IMR-90 (cell line): ENCODE results near the gene C1QL1. TPM values are rescaled to one million over a fixed set of nuclear protein-coding genes. Genes with fewer than 3 reads are reported as not detected.

Experiments
- ATAC-seq: fragments of 200-7000 bp; cut with Tn5 transposase; 2 replicates; pipeline ENCODE4 v1.9.1; 2020; ENCODE audit warnings: low read depth, mild to moderate bottlenecking, moderate library complexity
- BruUV-seq: library from RNA; stranded (reverse); fragments of 400-500 nt; replicated peaks from 2 replicates; lab custom pipeline; 2021; lab: Mats Ljungman, UMichigan
- CTCF ChIA-PET: fragments of 300-600 bp; formaldehyde crosslinking; extraction: SDS; loops from one replicate; lab custom pipeline; 2021; ENCODE audit warnings: antibody characterized with exemption; lab: Yijun Ruan, JAX
- POLR2A ChIA-PET: fragments of 300-600 bp; sonication (Branson Sonifier 250); formaldehyde crosslinking; loops from one replicate; lab custom pipeline; 2022; ENCODE audit warnings: antibody characterized with exemption; ENCODE audit not compliant: unreplicated experiment; lab: Charles Lee
- DNase-seq: peaks from one replicate; pipeline ENCODE4 v3.0.0; 2013
- H2AFZ ChIP-seq: replicated peaks from 2 replicates; pipeline ENCODE3; 2013; ENCODE audit warnings: low read length, mild to moderate bottlenecking; ENCODE audit not compliant: poor library complexity
- H2AK5ac ChIP-seq: 2 replicates; pipeline ENCODE4 v1.6.1; 2013; ENCODE audit warnings: low read depth, low read length, inconsistent platforms
- H2AK9ac ChIP-seq: replicated peaks from 2 replicates; pipeline ENCODE3; 2013; ENCODE audit warnings: mild to moderate bottlenecking, low read depth, low read length, moderate library complexity; ENCODE audit not compliant: poor library complexity
- H2BK120ac ChIP-seq: 2 replicates; pipeline ENCODE4 v1.6.1; 2013; ENCODE audit warnings: low read depth, low read length, inconsistent platforms
- H2BK15ac ChIP-seq: 3 replicates; pipeline ENCODE4 v1.6.1; 2013; ENCODE audit warnings: low read depth, low read length, inconsistent platforms
- H2BK20ac ChIP-seq: 2 replicates; pipeline ENCODE4 v1.6.1; 2013; ENCODE audit warnings: low read depth, mild to moderate bottlenecking, inconsistent platforms, low read length, moderate library complexity
- H2BK5ac ChIP-seq: 2 replicates; pipeline ENCODE4 v1.6.1; 2013; ENCODE audit warnings: mild to moderate bottlenecking, low read depth, low read length, inconsistent platforms; ENCODE audit not compliant: poor library complexity, severe bottlenecking
- H3K14ac ChIP-seq: replicated peaks from 2 replicates; pipeline ENCODE4 v1.6.1; 2013; ENCODE audit warnings: low read depth, low read length, inconsistent platforms
- H3K18ac ChIP-seq: 2 replicates; pipeline ENCODE4 v1.6.1; 2013; ENCODE audit warnings: low read depth, low read length, control low read depth
- H3K23ac ChIP-seq: 2 replicates; pipeline ENCODE4 v1.6.1; 2013; ENCODE audit warnings: low read depth, low read length, inconsistent platforms
- H3K27ac ChIP-seq: 2 replicates; pipeline ENCODE4 v1.5.1; 2013; ENCODE audit warnings: mild to moderate bottlenecking, control low read depth, low read length; ENCODE audit not compliant: insufficient read depth
- H3K27me3 ChIP-seq: 2 replicates; pipeline ENCODE4 v1.6.1; 2013; ENCODE audit warnings: low read length; ENCODE audit not compliant: control insufficient read depth, insufficient read depth
- H3K36me3 ChIP-seq: 2 replicates; pipeline ENCODE4 v1.6.1; 2013; ENCODE audit warnings: low read length, mixed read lengths; ENCODE audit not compliant: control insufficient read depth, insufficient read depth
- H3K4ac ChIP-seq: 2 replicates; pipeline ENCODE4 v1.6.1; 2013; ENCODE audit warnings: low read depth, low read length, inconsistent platforms
- H3K4me1 ChIP-seq: 2 replicates; pipeline ENCODE4 v1.6.1; 2013; ENCODE audit warnings: low read length, mixed read lengths; ENCODE audit not compliant: control insufficient read depth, insufficient read depth
- H3K4me2 ChIP-seq: 2 replicates; pipeline ENCODE4 v1.6.1; 2013; ENCODE audit warnings: low read depth, mild to moderate bottlenecking, control low read depth, low read length, moderate library complexity
- H3K4me3 ChIP-seq: 2 replicates; pipeline ENCODE4 v1.5.1; 2013; ENCODE audit warnings: low read depth, mild to moderate bottlenecking, control low read depth, low read length, moderate library complexity; ENCODE audit not compliant: insufficient read depth
- H3K56ac ChIP-seq: 2 replicates; pipeline ENCODE4 v1.6.1; 2013; ENCODE audit warnings: low read length, inconsistent platforms; ENCODE audit not compliant: insufficient read depth; ENCODE audit errors: extremely low read depth
- H3K79me1 ChIP-seq, 2 experiments: 2 replicates each; pipeline ENCODE4 v1.6.1; 2013; ENCODE audit warnings: low read length in 2 of 2, inconsistent platforms in 1 of 2, low read depth in 1 of 2
- H3K9ac ChIP-seq: 2 replicates; pipeline ENCODE4 v1.6.1; 2013; ENCODE audit warnings: low read depth, low read length, control low read depth
- H3K9me1 ChIP-seq: 2 replicates; pipeline ENCODE4 v1.6.1; 2013; ENCODE audit warnings: low read length, inconsistent platforms; ENCODE audit not compliant: insufficient read depth
- H3K9me3 ChIP-seq: 2 replicates; pipeline ENCODE4 v1.6.1; 2013; ENCODE audit warnings: low read length; ENCODE audit not compliant: control insufficient read depth, insufficient read depth
- H4K20me1 ChIP-seq: 2 replicates; pipeline ENCODE4 v1.6.1; 2013; ENCODE audit warnings: low read length, inconsistent platforms; ENCODE audit not compliant: insufficient read depth
- H4K5ac ChIP-seq: 2 replicates; pipeline ENCODE4 v1.6.1; 2013; ENCODE audit warnings: mild to moderate bottlenecking, low read depth, low read length, control low read depth
- H4K8ac ChIP-seq, 2 experiments: 2 replicates each; pipeline ENCODE4 v1.6.1; 2013; ENCODE audit warnings: low read depth in 2 of 2, low read length in 2 of 2, control low read depth in 1 of 2, inconsistent platforms in 1 of 2
- H4K91ac ChIP-seq: 2 replicates; pipeline ENCODE4 v1.6.1; 2013; ENCODE audit warnings: low read depth, low read length, inconsistent platforms; ENCODE audit not compliant: insufficient read depth
- BHLHE40 ChIP-seq: fragments of 150-350 bp; IDR thresholded peaks from 2 replicates; pipeline ENCODE4 v1.6.1; 2016; ENCODE audit warnings: mild to moderate bottlenecking, low read depth, low read length
- CEBPB ChIP-seq: IDR thresholded peaks from 2 replicates; pipeline ENCODE4 v1.6.1; 2012; ENCODE audit warnings: low read depth, low read length, improper control_type of control experiment
- CHD1 ChIP-seq: IDR thresholded peaks from 2 replicates; pipeline ENCODE4 v1.6.1; 2012; ENCODE audit warnings: low read depth, low read length, improper control_type of control experiment
- CTCF ChIP-seq: conservative IDR thresholded peaks from 2 replicates; pipeline ENCODE4 v1.5.1; 2012; ENCODE audit warnings: mild to moderate bottlenecking, low read depth, low read length, improper control_type of control experiment
- ELK1 ChIP-seq: fragments of 150-350 bp; IDR thresholded peaks from 2 replicates; pipeline ENCODE4 v1.6.1; 2016; ENCODE audit warnings: low read depth, mild to moderate bottlenecking, low read length, moderate library complexity, borderline replicate concordance
- FOS ChIP-seq: fragments of 150-350 bp; IDR thresholded peaks from 2 replicates; pipeline ENCODE4 v1.6.1; 2016; ENCODE audit warnings: low read depth, low read length
- MAFK ChIP-seq: IDR thresholded peaks from 2 replicates; pipeline ENCODE4 v1.6.1; 2012; ENCODE audit warnings: low read depth, low read length, improper control_type of control experiment
- MAZ ChIP-seq: IDR thresholded peaks from 2 replicates; pipeline ENCODE4 v1.6.1; 2012; ENCODE audit warnings: low read depth, mild to moderate bottlenecking, low read length, improper control_type of control experiment, moderate library complexity, borderline replicate concordance
- MXI1 ChIP-seq: IDR thresholded peaks from 2 replicates; pipeline ENCODE4 v1.6.1; 2012; ENCODE audit warnings: low read depth, mild to moderate bottlenecking, low read length, moderate library complexity, borderline replicate concordance
- POLR2A ChIP-seq: IDR thresholded peaks from 2 replicates; pipeline ENCODE4 v1.6.1; 2012; ENCODE audit warnings: mild to moderate bottlenecking, low read depth, low read length
- RAD21 ChIP-seq: IDR thresholded peaks from 2 replicates; pipeline ENCODE4 v1.6.1; 2012; ENCODE audit warnings: low read length, improper control_type of control experiment
- RCOR1 ChIP-seq: IDR thresholded peaks from 2 replicates; pipeline ENCODE4 v1.6.1; 2012; ENCODE audit warnings: mild to moderate bottlenecking, low read length, improper control_type of control experiment; ENCODE audit not compliant: insufficient replicate concordance
- RFX5 ChIP-seq: IDR thresholded peaks from 2 replicates; pipeline ENCODE4 v1.8.0; 2012; ENCODE audit warnings: low read depth, mild to moderate bottlenecking, low read length, moderate library complexity
- SMC3 ChIP-seq: fragments of 150-350 bp; IDR thresholded peaks from 2 replicates; pipeline ENCODE4 v1.6.1; 2016; ENCODE audit warnings: low read depth, mild to moderate bottlenecking, antibody characterized with exemption, low read length, moderate library complexity
- WGBS, 2 experiments: methylation state at CpG; one replicate each; pipeline versions ENCODE4 v1.1.5 to v1.1.7; 2013; ENCODE audit warnings: missing lambda C conversion rate in 2 of 2; ENCODE audit not compliant: insufficient read length in 1 of 2; ENCODE audit errors: extremely low coverage in 2 of 2; 5-methylcytosine and 5-hydroxymethylcytosine counted together
- dilution Hi-C: fragments of 300-500 bp; cut with HindIII; formaldehyde crosslinking; loops from one replicate; pipeline ENCODE4 v1.14.3; 2018; ENCODE audit warnings: low sequenced_read_pairs; ENCODE audit not compliant: unreplicated experiment
- in situ Hi-C: fragments of 300-500 bp; cut with MboI; formaldehyde crosslinking; loops from 3 replicates; pipeline ENCODE4 v1.14.3; 2019; ENCODE audit warnings: low sequenced_read_pairs, inconsistent platforms, mixed read lengths
- intact Hi-C: fragments of 100-400 bp; cut with micrococcal nuclease; formaldehyde crosslinking; loops from 2 replicates; pipeline ENCODE4 v1.10.0; 2022
- polyA plus RNA-seq, 3 experiments: library from polyadenylated mRNA; depleted of rRNA; stranded (reverse); fragments of >200 nt; gene quantifications; 2 replicates each; pipeline ENCODE4 v1.2.3, GENCODE V29; 2012; ENCODE audit warnings: low replicate concordance in 1 of 3
- total RNA-seq: library from RNA; depleted of rRNA; stranded (reverse); fragments of >200 nt; gene quantifications from 2 replicates; pipeline ENCODE4 v1.2.3, GENCODE V29; 2012

C1QL1 gene
- total and polyA plus RNA-seq, 2 of the 4 experiments (the other 2 are of a cell fraction) = 0.18 to 0.84 TPM

GRCh38 chr17:44965481-44966234, 2.4 kb downstream of the C1QL1 start:
- H2BK120ac ChIP-seq = no peak overlapping the region
- H4K91ac ChIP-seq = no peak overlapping the region
- H3K9me3 ChIP-seq = no peaks in the 10 kb centered on the region
- H2AK9ac ChIP-seq = peak overlapping the region; percentile 19
- POLR2A ChIA-PET = no interaction called here
- no peak overlapping the region for H4K8ac ChIP-seq
- peaks cover 52% of the 10 kb centered on the region for H3K27me3 ChIP-seq
- no peak overlapping the region for H4K5ac ChIP-seq
- H3K18ac ChIP-seq = no peak overlapping the region
- no peaks in the 10 kb centered on the region; the same call in 1 of the 2 replicates for H4K20me1 ChIP-seq
- no peak overlapping the region for H3K4me2 ChIP-seq
- intact Hi-C loops (no loop called here), dilution Hi-C loops (no loop called here), in situ Hi-C loops (no loop called here)
- H2AK5ac ChIP-seq = no peak overlapping the region
- no peak overlapping the region for H2AFZ ChIP-seq
- no peak overlapping the region for H2BK20ac ChIP-seq
- TF ChIP-seq MXI1 (no peak), RAD21 (no peak), POLR2A (no peak), BHLHE40 (no peak), RCOR1 (no peak), CTCF (no peak), RFX5 (no peak), FOS (no peak), MAZ (no peak), ELK1 (no peak), SMC3 (no peak), MAFK (no peak), CHD1 (no peak), CEBPB (no peak)
- H2BK5ac ChIP-seq = no peak overlapping the region
- H3K4me3 ChIP-seq = no peak overlapping the region
- no peak for ATAC-seq
- H3K79me1 ChIP-seq = no peaks in the 10 kb centered on the region
- no peak overlapping the region for H3K27ac ChIP-seq
- no TSS peak for BruUV-seq
- H2BK15ac ChIP-seq = no peak overlapping the region
- H3K14ac ChIP-seq = no peak overlapping the region
- WGBS, 2 experiments = 70% methylated on average over 4 of the region's 5 CpGs; no CpG with 5 or more reads in 1 of the 2 experiments
- H3K9me1 ChIP-seq = no peaks in the 10 kb centered on the region
- CTCF ChIA-PET = no interaction called here
- H3K56ac ChIP-seq = no peak overlapping the region
- H3K36me3 ChIP-seq = no peaks in the 10 kb centered on the region
- no peak overlapping the region for H3K9ac ChIP-seq
- no peak overlapping the region for H3K23ac ChIP-seq
- H3K4ac ChIP-seq = no peak overlapping the region
- DNase-seq = no peak
- H3K4me1 ChIP-seq = peaks cover 4% of the 10 kb centered on the region; the same call in 1 of the 2 replicates
